HEK293 (cell line): ENCODE measurements around the gene PRKAR2B.

ENCODE experiments used
- GFI1B ChIP-seq: fragments of 450-650 bp; formaldehyde crosslinking; IDR thresholded peaks from 2 replicates; pipeline ENCODE4 v1.5.1; 2016; ENCODE audit warnings: missing biosample characterization, missing genetic modification characterization
- GLI4 ChIP-seq: fragments of 450-650 bp; formaldehyde crosslinking; IDR thresholded peaks from 2 replicates; pipeline ENCODE4 v1.5.1; 2016; ENCODE audit warnings: missing biosample characterization, missing genetic modification characterization
- IKZF3 ChIP-seq: fragments of 450-650 bp; IDR thresholded peaks from 2 replicates; pipeline ENCODE4 v1.5.0; 2018; ENCODE audit warnings: missing biosample characterization, mild to moderate bottlenecking, missing genetic modification characterization, moderate library complexity
- KLF8 ChIP-seq: fragments of 450-650 bp; formaldehyde crosslinking; IDR thresholded peaks from 2 replicates; pipeline ENCODE4 v1.5.1; 2016; ENCODE audit warnings: missing biosample characterization, missing genetic modification characterization
- MEIS1 ChIP-seq: sonication (generic); formaldehyde crosslinking; IDR thresholded peaks from 2 replicates; pipeline ENCODE4 v1.8.1; 2022; ENCODE audit warnings: missing genetic modification reagents, mild to moderate bottlenecking, borderline replicate concordance
- RBAK ChIP-seq: fragments of 450-650 bp; formaldehyde crosslinking; IDR thresholded peaks from 2 replicates; pipeline ENCODE4 v1.5.1; 2016; ENCODE audit warnings: missing biosample characterization, missing genetic modification characterization
- WT1 ChIP-seq: fragments of 450-650 bp; formaldehyde crosslinking; IDR thresholded peaks from 2 replicates; pipeline ENCODE4 v1.5.1; 2016; ENCODE audit warnings: missing biosample characterization, missing genetic modification characterization
- ZBTB44 ChIP-seq: fragments of 450-650 bp; IDR thresholded peaks from 2 replicates; pipeline ENCODE4 v1.5.1; 2018; ENCODE audit warnings: missing biosample characterization, mild to moderate bottlenecking, missing genetic modification characterization
- ZBTB7A ChIP-seq: fragments of 450-650 bp; formaldehyde crosslinking; IDR thresholded peaks from 2 replicates; pipeline ENCODE4 v1.5.1; 2016; ENCODE audit warnings: low read depth, missing biosample characterization, missing genetic modification characterization
- ZIC2 ChIP-seq: fragments of 450-650 bp; formaldehyde crosslinking; IDR thresholded peaks from 2 replicates; pipeline ENCODE4 v1.5.1; 2016; ENCODE audit warnings: missing biosample characterization, missing genetic modification characterization
- ZNF2 ChIP-seq: fragments of 450-650 bp; formaldehyde crosslinking; IDR thresholded peaks from 2 replicates; pipeline ENCODE4 v1.5.1; 2016; ENCODE audit warnings: missing biosample characterization, missing genetic modification characterization
- ZNF341 ChIP-seq: fragments of 450-650 bp; formaldehyde crosslinking; IDR thresholded peaks from 2 replicates; pipeline ENCODE4; 2016; ENCODE audit warnings: low read depth, missing biosample characterization, missing genetic modification characterization
- ZNF501 ChIP-seq: fragments of 450-650 bp; formaldehyde crosslinking; IDR thresholded peaks from 2 replicates; pipeline ENCODE4 v1.5.1; 2016; ENCODE audit warnings: missing biosample characterization, missing genetic modification characterization
- ZNF544 ChIP-seq: fragments of 450-650 bp; formaldehyde crosslinking; IDR thresholded peaks from 2 replicates; pipeline ENCODE4 v1.5.0; 2017; ENCODE audit warnings: missing biosample characterization, missing genetic modification characterization
- ZNF558 ChIP-seq: fragments of 450-650 bp; formaldehyde crosslinking; IDR thresholded peaks from 2 replicates; pipeline ENCODE4 v1.5.1; 2016; ENCODE audit warnings: missing biosample characterization, missing genetic modification characterization
- ZNF777 ChIP-seq: fragments of 450-650 bp; formaldehyde crosslinking; IDR thresholded peaks from 2 replicates; pipeline ENCODE4 v1.5.1; 2017; ENCODE audit warnings: missing biosample characterization, missing genetic modification characterization, borderline replicate concordance
- TF ChIP-seq, protein P1 (sequence below): fragments of 450-650 bp; formaldehyde crosslinking; IDR thresholded peaks from 2 replicates; pipeline ENCODE4 v1.5.1; 2016; ENCODE audit warnings: missing biosample characterization, missing genetic modification characterization
- TF ChIP-seq, protein P2 (sequence below): sonication (generic); formaldehyde crosslinking; IDR thresholded peaks from 2 replicates; pipeline ENCODE4 v1.8.1; 2022; ENCODE audit warnings: mild to moderate bottlenecking, moderate library complexity, missing genetic modification reagents
- TF ChIP-seq, protein P3 (sequence below): fragments of 450-650 bp; formaldehyde crosslinking; IDR thresholded peaks from 2 replicates; pipeline ENCODE4 v1.5.1; 2016; ENCODE audit warnings: missing biosample characterization, missing genetic modification characterization
- TF ChIP-seq, protein P4 (sequence below): fragments of 450-650 bp; formaldehyde crosslinking; IDR thresholded peaks from 2 replicates; pipeline ENCODE4 v1.5.1; 2016; ENCODE audit warnings: missing biosample characterization, missing genetic modification characterization
- TF ChIP-seq, protein P5 (sequence below): fragments of 450-650 bp; formaldehyde crosslinking; IDR thresholded peaks from 2 replicates; pipeline ENCODE4 v1.5.1; 2016; ENCODE audit warnings: missing biosample characterization, missing genetic modification characterization, borderline replicate concordance

Gene PRKAR2B

DNA sequence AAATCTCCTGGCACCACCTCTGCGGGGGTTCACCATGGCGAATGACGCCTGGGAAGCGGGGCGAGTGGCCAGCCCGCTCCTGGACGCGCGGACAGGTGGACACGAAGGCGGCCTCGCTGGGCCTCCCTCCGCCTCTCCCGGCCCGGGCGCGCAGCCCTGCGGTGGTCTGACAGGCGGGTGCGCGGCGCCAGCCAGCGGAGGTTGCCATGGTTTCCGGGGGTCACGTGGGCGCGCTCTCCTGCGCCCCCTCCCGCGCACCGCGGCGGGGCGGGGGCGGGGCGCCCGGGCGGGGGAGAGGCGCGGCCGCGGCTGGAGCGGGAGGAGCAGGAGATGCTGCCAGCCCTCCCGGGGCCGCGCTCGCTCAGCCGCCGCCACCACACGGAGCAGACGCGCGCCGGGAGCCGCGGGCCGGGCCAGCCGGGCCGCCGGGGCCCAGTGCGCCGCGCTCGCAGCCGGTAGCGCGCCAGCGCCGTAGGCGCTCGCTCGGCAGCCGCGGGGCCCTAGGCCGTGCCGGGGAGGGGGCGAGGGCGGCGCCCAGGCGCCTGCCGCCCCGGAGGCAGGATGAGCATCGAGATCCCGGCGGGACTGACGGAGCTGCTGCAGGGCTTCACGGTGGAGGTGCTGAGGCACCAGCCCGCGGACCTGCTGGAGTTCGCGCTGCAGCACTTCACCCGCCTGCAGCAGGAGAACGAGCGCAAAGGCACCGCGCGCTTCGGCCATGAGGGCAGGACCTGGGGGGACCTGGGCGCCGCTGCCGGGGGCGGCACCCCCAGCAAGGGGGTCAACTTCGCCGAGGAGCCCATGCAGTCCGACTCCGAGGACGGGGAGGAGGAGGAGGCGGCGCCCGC lies at the start of gene PRKAR2B (continued):
- TF ChIP-seq, protein P1, sequence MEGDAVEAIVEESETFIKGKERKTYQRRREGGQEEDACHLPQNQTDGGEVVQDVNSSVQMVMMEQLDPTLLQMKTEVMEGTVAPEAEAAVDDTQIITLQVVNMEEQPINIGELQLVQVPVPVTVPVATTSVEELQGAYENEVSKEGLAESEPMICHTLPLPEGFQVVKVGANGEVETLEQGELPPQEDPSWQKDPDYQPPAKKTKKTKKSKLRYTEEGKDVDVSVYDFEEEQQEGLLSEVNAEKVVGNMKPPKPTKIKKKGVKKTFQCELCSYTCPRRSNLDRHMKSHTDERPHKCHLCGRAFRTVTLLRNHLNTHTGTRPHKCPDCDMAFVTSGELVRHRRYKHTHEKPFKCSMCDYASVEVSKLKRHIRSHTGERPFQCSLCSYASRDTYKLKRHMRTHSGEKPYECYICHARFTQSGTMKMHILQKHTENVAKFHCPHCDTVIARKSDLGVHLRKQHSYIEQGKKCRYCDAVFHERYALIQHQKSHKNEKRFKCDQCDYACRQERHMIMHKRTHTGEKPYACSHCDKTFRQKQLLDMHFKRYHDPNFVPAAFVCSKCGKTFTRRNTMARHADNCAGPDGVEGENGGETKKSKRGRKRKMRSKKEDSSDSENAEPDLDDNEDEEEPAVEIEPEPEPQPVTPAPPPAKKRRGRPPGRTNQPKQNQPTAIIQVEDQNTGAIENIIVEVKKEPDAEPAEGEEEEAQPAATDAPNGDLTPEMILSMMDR (tag by site-specific recombination), result peak; percentile 35; the same call in 1 of the 2 replicates
- TF ChIP-seq RBAK, result no peak
- TF ChIP-seq GFI1B (tag by site-specific recombination), result no peak
- peak; percentile 28; the same call in 1 of the 2 replicates for TF ChIP-seq IKZF3
- TF ChIP-seq, protein P2, sequence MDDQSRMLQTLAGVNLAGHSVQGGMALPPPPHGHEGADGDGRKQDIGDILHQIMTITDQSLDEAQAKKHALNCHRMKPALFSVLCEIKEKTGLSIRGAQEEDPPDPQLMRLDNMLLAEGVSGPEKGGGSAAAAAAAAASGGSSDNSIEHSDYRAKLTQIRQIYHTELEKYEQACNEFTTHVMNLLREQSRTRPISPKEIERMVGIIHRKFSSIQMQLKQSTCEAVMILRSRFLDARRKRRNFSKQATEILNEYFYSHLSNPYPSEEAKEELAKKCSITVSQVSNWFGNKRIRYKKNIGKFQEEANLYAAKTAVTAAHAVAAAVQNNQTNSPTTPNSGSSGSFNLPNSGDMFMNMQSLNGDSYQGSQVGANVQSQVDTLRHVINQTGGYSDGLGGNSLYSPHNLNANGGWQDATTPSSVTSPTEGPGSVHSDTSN (CRISPR knock-in tag), result peak; percentile 36; the same call in 1 of the 2 replicates
- no peak; the same call in 1 of the 2 replicates for TF ChIP-seq ZNF341 (tag by site-specific recombination)
- TF ChIP-seq ZNF2 (tag by site-specific recombination), result 0 out of 2 replicates have a peak, but pooled peaks have one; percentile 24
- no peak for TF ChIP-seq ZBTB44 (tag by site-specific recombination)
- TF ChIP-seq ZIC2 (tag by site-specific recombination), result peak; percentile 73
- TF ChIP-seq, protein P3, sequence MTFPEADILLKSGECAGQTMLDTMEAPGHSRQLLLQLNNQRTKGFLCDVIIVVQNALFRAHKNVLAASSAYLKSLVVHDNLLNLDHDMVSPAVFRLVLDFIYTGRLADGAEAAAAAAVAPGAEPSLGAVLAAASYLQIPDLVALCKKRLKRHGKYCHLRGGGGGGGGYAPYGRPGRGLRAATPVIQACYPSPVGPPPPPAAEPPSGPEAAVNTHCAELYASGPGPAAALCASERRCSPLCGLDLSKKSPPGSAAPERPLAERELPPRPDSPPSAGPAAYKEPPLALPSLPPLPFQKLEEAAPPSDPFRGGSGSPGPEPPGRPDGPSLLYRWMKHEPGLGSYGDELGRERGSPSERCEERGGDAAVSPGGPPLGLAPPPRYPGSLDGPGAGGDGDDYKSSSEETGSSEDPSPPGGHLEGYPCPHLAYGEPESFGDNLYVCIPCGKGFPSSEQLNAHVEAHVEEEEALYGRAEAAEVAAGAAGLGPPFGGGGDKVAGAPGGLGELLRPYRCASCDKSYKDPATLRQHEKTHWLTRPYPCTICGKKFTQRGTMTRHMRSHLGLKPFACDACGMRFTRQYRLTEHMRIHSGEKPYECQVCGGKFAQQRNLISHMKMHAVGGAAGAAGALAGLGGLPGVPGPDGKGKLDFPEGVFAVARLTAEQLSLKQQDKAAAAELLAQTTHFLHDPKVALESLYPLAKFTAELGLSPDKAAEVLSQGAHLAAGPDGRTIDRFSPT (tag by site-specific recombination), result peak; percentile 62; the same call in 1 of the 2 replicates
- no peak for TF ChIP-seq WT1 (tag by site-specific recombination)
- 0 out of 2 replicates have a peak, but pooled peaks have one; percentile 43 for TF ChIP-seq ZBTB7A
- no peak for TF ChIP-seq ZNF558
- TF ChIP-seq MEIS1 (CRISPR knock-in tag), result no peak
- TF ChIP-seq, protein P4, sequence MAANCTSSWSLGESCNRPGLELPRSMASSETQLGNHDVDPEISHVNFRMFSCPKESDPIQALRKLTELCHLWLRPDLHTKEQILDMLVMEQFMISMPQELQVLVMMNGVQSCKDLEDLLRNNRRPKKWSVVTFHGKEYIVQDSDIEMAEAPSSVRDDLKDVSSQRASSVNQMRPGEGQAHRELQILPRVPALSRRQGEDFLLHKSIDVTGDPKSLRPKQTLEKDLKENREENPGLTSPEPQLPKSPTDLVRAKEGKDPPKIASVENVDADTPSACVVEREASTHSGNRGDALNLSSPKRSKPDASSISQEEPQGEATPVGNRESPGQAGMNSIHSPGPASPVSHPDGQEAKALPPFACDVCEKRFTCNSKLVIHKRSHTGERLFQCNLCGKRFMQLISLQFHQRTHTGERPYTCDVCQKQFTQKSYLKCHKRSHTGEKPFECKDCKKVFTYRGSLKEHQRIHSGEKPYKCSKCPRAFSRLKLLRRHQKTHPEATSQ, result no peak
- TF ChIP-seq ZNF501 (tag by site-specific recombination), result no peak
- TF ChIP-seq, protein P5, sequence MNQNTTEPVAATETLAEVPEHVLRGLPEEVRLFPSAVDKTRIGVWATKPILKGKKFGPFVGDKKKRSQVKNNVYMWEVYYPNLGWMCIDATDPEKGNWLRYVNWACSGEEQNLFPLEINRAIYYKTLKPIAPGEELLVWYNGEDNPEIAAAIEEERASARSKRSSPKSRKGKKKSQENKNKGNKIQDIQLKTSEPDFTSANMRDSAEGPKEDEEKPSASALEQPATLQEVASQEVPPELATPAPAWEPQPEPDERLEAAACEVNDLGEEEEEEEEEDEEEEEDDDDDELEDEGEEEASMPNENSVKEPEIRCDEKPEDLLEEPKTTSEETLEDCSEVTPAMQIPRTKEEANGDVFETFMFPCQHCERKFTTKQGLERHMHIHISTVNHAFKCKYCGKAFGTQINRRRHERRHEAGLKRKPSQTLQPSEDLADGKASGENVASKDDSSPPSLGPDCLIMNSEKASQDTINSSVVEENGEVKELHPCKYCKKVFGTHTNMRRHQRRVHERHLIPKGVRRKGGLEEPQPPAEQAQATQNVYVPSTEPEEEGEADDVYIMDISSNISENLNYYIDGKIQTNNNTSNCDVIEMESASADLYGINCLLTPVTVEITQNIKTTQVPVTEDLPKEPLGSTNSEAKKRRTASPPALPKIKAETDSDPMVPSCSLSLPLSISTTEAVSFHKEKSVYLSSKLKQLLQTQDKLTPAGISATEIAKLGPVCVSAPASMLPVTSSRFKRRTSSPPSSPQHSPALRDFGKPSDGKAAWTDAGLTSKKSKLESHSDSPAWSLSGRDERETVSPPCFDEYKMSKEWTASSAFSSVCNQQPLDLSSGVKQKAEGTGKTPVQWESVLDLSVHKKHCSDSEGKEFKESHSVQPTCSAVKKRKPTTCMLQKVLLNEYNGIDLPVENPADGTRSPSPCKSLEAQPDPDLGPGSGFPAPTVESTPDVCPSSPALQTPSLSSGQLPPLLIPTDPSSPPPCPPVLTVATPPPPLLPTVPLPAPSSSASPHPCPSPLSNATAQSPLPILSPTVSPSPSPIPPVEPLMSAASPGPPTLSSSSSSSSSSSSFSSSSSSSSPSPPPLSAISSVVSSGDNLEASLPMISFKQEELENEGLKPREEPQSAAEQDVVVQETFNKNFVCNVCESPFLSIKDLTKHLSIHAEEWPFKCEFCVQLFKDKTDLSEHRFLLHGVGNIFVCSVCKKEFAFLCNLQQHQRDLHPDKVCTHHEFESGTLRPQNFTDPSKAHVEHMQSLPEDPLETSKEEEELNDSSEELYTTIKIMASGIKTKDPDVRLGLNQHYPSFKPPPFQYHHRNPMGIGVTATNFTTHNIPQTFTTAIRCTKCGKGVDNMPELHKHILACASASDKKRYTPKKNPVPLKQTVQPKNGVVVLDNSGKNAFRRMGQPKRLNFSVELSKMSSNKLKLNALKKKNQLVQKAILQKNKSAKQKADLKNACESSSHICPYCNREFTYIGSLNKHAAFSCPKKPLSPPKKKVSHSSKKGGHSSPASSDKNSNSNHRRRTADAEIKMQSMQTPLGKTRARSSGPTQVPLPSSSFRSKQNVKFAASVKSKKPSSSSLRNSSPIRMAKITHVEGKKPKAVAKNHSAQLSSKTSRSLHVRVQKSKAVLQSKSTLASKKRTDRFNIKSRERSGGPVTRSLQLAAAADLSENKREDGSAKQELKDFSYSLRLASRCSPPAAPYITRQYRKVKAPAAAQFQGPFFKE, result no peak
- no peak for TF ChIP-seq GLI4
- no peak for TF ChIP-seq ZNF777 (tag by site-specific recombination)
- 0 out of 2 replicates have a peak, but pooled peaks have one; percentile 9 for TF ChIP-seq KLF8 (tag by site-specific recombination)
- no peak for TF ChIP-seq ZNF544 (tag by site-specific recombination)
